ENCODE measurements around the gene LACTBL1. TPM values are rescaled to one million over a fixed set of nuclear protein-coding genes. Genes with fewer than 3 reads are reported as not detected.

LACTBL1 gene
- total and polyA plus RNA-seq, 3 donors from 2014 or later, result 0.50 to 1.6 TPM; not detected in 1

DNA sequence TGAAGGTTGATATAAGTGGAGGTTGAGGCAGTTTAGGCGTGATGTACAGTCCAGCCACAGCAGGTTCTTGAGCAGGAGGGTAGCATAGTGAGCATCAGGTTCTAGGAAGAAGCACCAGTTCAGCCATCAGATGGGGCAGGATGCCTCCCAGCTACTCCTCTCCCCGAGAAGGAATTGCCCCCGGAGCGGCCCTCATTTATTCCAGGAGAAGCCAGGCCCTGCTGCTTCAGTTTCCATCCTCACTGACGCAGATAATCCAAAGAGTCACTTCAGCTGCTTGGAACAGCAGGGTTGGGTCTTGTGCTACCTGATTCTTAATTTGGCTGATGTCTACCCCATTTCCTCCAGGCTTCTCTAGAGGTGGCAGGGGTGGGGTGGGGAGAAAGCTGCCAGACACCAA, 54.7 kb downstream of the LACTBL1 start:
- H3K4me3 ChIP-seq, result no peak overlapping the region
- H3K36me3 ChIP-seq (ENCODE audit: low read depth, missing control alignments), result no peaks in the 10 kb centered on the region
- intact Hi-C loops (cut with DNase I; ENCODE audit: low total_unique reads), result no loop called here
- DNase-seq, result no peak
- H3K27ac ChIP-seq, result no peak overlapping the region
- no peaks in the 10 kb centered on the region for H3K27me3 ChIP-seq
- TF ChIP-seq POLR2A (IDR thresholded peaks at IDR 0.05), result no peak
- TF ChIP-seq, protein P1, sequence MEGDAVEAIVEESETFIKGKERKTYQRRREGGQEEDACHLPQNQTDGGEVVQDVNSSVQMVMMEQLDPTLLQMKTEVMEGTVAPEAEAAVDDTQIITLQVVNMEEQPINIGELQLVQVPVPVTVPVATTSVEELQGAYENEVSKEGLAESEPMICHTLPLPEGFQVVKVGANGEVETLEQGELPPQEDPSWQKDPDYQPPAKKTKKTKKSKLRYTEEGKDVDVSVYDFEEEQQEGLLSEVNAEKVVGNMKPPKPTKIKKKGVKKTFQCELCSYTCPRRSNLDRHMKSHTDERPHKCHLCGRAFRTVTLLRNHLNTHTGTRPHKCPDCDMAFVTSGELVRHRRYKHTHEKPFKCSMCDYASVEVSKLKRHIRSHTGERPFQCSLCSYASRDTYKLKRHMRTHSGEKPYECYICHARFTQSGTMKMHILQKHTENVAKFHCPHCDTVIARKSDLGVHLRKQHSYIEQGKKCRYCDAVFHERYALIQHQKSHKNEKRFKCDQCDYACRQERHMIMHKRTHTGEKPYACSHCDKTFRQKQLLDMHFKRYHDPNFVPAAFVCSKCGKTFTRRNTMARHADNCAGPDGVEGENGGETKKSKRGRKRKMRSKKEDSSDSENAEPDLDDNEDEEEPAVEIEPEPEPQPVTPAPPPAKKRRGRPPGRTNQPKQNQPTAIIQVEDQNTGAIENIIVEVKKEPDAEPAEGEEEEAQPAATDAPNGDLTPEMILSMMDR (IDR thresholded peaks at IDR 0.05), result no peak
- H3K9me3 ChIP-seq, result no peaks in the 10 kb centered on the region
- 94 to 97% methylated on average over 5 of the region's 5 CpGs for WGBS, 2 donors
- no peaks in the 10 kb centered on the region for H3K4me1 ChIP-seq

- Histone ChIP-seq H3K27ac (no peak overlapping the region), H3K36me3 (ENCODE audit: low read depth, missing control alignments) (no peaks in the 10 kb centered on the region), H3K4me3 (no peak overlapping the region), H3K4me1 (no peaks in the 10 kb centered on the region), H3K9me3 (no peaks in the 10 kb centered on the region), H3K27me3 (no peaks in the 10 kb centered on the region)
- no peak for DNase-seq
- TF ChIP-seq POLR2A (IDR thresholded peaks at IDR 0.05), result no peak
- TF ChIP-seq, protein P1 (IDR thresholded peaks at IDR 0.05), result no peak
- intact Hi-C loops (cut with DNase I; ENCODE audit: low total_unique reads), result no loop called here
- 87 to 96% methylated on average over 4 to 12 of the region's 12 CpGs for WGBS, 2 donors
These were observed 56.2 kb downstream of the LACTBL1 start for GRCh38 chr1:22916471-22916820.

GRCh38 chr1:22915816-22916470, 56.7 kb downstream of the LACTBL1 start:
- intact Hi-C loops (cut with DNase I; ENCODE audit: low total_unique reads), result no loop called here
- Histone ChIP-seq H3K27ac (no peak overlapping the region), H3K36me3 (ENCODE audit: low read depth, missing control alignments) (no peaks in the 10 kb centered on the region), H3K27me3 (no peaks in the 10 kb centered on the region), H3K9me3 (no peaks in the 10 kb centered on the region), H3K4me1 (no peaks in the 10 kb centered on the region), H3K4me3 (no peak overlapping the region)
- no peak for DNase-seq
- WGBS, 2 donors, result 74 to 81% methylated on average over 7 to 15 of the region's 15 CpGs
- TF ChIP-seq, protein P1 (IDR thresholded peaks at IDR 0.05), result no peak
- TF ChIP-seq POLR2A (IDR thresholded peaks at IDR 0.05), result no peak

DNA sequence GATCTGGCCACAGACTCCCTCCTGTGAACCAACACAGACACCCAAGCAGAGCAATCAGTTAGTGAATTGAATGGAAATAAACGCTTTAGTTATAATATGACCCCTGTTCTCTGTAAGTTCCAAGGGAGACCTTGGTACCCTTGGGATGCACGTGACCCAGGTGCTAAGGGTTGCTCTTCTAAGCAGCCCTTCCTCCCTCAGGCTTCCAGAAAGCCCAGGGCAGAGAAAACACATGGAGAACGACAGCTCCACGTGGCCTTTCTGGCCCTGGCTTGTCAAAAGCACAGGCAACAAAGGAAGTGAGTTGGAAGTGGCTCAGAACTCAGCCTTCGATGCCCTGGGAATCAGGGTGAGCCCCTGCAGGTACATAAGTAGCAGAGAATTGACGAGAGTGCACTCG, 57.4 kb downstream of the LACTBL1 start:
- Histone ChIP-seq H3K4me3 (no peak overlapping the region), H3K4me1 (no peaks in the 10 kb centered on the region), H3K36me3 (ENCODE audit: low read depth, missing control alignments) (no peaks in the 10 kb centered on the region), H3K9me3 (no peaks in the 10 kb centered on the region), H3K27ac (no peak overlapping the region), H3K27me3 (no peaks in the 10 kb centered on the region)
- WGBS, 2 donors, result 79 to 86% methylated on average over 7 of the region's 7 CpGs
- DNase-seq, result no peak
- intact Hi-C loops (cut with DNase I; ENCODE audit: low total_unique reads), result no loop called here
- TF ChIP-seq, protein P1 (IDR thresholded peaks at IDR 0.05), result no peak
- TF ChIP-seq POLR2A (IDR thresholded peaks at IDR 0.05), result no peak

GRCh38 chr1:22914633-22915217, 57.9 kb downstream of the LACTBL1 start:
- H3K36me3 ChIP-seq (ENCODE audit: low read depth, missing control alignments), result no peaks in the 10 kb centered on the region
- no peaks in the 10 kb centered on the region for H3K4me1 ChIP-seq
- TF ChIP-seq POLR2A (IDR thresholded peaks at IDR 0.05), result no peak
- TF ChIP-seq, protein P1 (IDR thresholded peaks at IDR 0.05), result no peak
- H3K27ac ChIP-seq, result no peak overlapping the region
- 81 to 91% methylated on average over 5 to 8 of the region's 8 CpGs for WGBS, 2 donors
- no peak for DNase-seq
- H3K4me3 ChIP-seq, result no peak overlapping the region
- intact Hi-C loops (cut with DNase I; ENCODE audit: low total_unique reads), result no loop called here
- H3K27me3 ChIP-seq, result no peaks in the 10 kb centered on the region
- H3K9me3 ChIP-seq, result no peaks in the 10 kb centered on the region

Data from testis (tissue), 3 donors.